ENCODE results near the gene TASL.
A peak's percentile ranks its signal among the peaks of the same experiment; 100 is the strongest.
"Not testable (repeated sequence)": the region's sequence is repeated elsewhere in the genome, so short reads cannot be mapped to it uniquely, and the experiment has no call there.

The TASL gene

GRCh38 chrX:30577362-30577991 is at the start of gene TASL:
Gene TASL (minus strand): TSS chrX:30577766. CDS start chrX:30560355, 17,411 bp downstream.
- DNase-seq: no peak

GRCh38 chrX:30626402-30626801 is 48.8 kb upstream of the TASL start:
- DNase-seq: no peak

GRCh38 chrX:30622361-30622760 is 44.8 kb upstream of the TASL start:
- DNase-seq: no peak

GRCh38 chrX:30620980-30621618 is 43.5 kb upstream of the TASL start:
- peak; percentile 9 for DNase-seq

- no peak for DNase-seq
Observed at GRCh38 chrX:30620125-30620524, 42.6 kb upstream of the TASL start.

GRCh38 chrX:30618160-30618765 is 40.7 kb upstream of the TASL start:
- DNase-seq: no peak

- DNase-seq: no peak
Observed at GRCh38 chrX:30615229-30615628, 37.7 kb upstream of the TASL start.

GRCh38 chrX:30613721-30614120 is 36.2 kb upstream of the TASL start:
- DNase-seq: no peak

GRCh38 chrX:30612250-30612655 is 34.7 kb upstream of the TASL start:
- DNase-seq: no peak

GRCh38 chrX:30610026-30610425 is 32.5 kb upstream of the TASL start:
- no peak for DNase-seq

- no peak for DNase-seq
Observed at GRCh38 chrX:30607155-30607554, 29.6 kb upstream of the TASL start.

GRCh38 chrX:30600269-30601176 is 23.0 kb upstream of the TASL start:
- not testable (repeated sequence) for DNase-seq

GRCh38 chrX:30597216-30598012 is 19.8 kb upstream of the TASL start:
- no peak for DNase-seq

- no peak for DNase-seq
Observed at GRCh38 chrX:30593440-30594200, 16.1 kb upstream of the TASL start.

GRCh38 chrX:30592831-30593230 is 15.3 kb upstream of the TASL start:
- no peak for DNase-seq

- no peak for DNase-seq
Observed at GRCh38 chrX:30590368-30590767, 12.8 kb upstream of the TASL start.

- DNase-seq: no peak
Observed at GRCh38 chrX:30589146-30589888, 11.8 kb upstream of the TASL start.

GRCh38 chrX:30586516-30586915 is 8.9 kb upstream of the TASL start:
- DNase-seq: no peak

- DNase-seq: no peak
Observed at GRCh38 chrX:30582664-30583063, 5.1 kb upstream of the TASL start.

- no peak for DNase-seq
Observed at GRCh38 chrX:30580641-30581040, 3.1 kb upstream of the TASL start.

- DNase-seq: no peak
Observed at GRCh38 chrX:30576881-30577280, 685 bp downstream of the TASL start.

All from T1000 (cell line).